ENCODE measurements around the gene DDX51.
"Not testable (repeated sequence)": the region's sequence is repeated elsewhere in the genome, so short reads cannot be mapped to it uniquely, and the experiment has no call there.

The DDX51 gene

DNA sequence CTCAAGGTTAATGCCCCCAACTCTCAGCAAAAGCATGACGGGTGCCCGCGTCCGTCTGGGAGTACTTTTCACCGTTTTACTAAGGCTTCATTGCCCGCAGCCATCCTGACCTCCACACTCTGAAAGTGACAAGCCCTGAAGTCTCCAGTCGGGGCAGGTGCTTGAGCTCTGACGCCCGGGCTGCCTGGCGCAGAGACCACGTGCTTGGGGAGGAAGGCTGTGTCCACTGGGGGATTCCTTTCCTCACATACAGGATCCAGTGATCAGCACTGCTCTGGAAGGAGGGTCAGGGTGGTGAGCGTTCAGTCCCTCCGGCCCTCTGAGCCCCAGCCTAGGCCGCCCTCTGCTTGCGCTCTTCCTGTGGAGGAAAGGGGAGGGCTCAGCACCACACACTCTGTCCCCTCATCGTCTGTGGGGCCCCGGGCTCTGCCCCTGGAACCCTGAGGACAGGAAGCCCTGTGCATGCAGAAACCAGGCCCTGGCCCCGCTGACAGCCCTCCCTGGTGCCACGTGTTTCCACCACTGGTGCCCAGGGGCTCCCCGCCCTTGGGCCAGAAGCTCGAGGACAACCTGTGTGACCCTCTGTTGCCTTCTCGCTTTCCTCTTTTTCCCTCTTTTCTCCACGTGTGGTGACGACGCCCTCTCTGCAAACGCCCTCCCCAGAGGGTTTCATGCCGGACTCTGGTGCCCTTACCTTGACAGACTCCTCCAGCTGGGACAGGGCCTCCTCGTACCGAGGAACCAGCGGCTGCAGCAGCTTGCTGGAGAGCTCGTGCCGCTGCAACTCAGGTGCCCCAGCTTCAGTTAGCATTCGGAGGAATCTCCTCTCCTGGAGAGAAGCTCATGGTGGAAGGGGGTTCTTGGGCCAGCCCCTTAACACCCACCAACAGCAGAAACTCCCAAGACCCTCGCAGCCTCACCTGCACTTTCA is 4.9 kb downstream of the DDX51 start:
- DNase-seq, result no peak

GRCh38 chr12:132137483-132138125 is 6.5 kb downstream of the DDX51 start:
- DNase-seq, result no peak

DNA sequence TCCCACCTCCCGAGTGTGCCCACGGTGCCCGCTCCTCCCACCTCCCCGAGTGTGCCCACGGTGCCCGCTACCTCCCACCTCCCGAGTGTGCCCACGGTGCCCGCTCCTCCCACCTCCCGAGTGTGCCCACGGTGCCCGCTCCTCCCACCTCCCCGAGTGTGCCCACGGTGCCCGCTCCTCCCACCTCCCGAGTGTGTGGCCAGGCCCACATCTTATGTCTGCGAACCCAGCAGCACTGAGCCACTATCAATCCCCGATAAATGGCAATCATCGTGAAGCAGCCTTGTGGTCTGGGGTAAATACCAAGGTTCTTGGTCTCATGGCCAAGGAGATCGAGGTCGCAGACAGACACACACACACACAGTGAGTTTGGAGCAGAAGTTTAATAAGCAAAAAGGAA is 7.9 kb downstream of the DDX51 start:
- DNase-seq, result not testable (repeated sequence)

DNA sequence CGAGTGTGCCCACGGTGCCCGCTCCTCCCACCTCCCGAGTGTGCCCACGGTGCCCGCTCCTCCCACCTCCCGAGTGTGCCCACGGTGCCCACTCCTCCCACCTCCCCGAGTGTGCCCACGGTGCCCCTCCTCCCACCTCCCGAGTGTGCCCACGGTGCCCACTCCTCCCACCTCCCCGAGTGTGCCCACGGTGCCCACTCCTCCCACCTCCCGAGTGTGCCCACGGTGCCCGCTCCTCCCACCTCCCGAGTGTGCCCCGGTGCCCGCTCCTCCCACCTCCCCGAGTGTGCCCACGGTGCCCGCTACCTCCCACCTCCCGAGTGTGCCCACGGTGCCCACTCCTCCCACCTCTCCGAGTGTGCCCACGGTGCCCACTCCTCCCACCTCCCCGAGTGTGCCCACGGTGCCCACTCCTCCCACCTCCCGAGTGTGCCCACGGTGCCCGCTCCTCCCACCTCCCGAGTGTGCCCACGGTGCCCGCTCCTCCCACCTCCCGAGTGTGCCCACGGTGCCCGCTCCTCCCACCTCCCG is 9.4 kb downstream of the DDX51 start:
- DNase-seq, result not testable (repeated sequence)

- no peak for DNase-seq
Measured at GRCh38 chr12:132133952-132134652, 10.0 kb downstream of the DDX51 start.

- no peak for DNase-seq
Measured at GRCh38 chr12:132132609-132133430, 11.3 kb downstream of the DDX51 start.

- DNase-seq, result no peak
Measured at GRCh38 chr12:132131952-132132351, 12.2 kb downstream of the DDX51 start.

DNA sequence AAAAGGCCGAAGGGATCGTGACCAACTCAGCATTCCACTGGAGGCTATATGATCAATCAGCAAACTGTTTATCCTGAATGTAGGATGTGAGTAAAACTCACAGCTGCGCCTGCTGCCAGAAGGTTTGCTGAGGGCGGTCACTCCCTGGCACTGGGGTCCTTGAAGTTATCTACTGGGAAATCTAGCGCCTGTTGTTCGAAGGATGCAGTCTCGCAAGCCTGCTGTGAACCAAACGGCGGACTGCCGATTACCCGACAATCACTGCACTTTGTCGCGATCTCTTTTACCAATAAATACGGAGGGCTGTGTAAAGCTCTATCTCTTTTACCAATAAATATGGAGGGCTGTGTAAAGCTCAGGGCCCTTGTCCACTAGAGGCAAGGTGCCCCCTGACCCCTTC is 12.9 kb downstream of the DDX51 start:
- no peak for DNase-seq

DNA sequence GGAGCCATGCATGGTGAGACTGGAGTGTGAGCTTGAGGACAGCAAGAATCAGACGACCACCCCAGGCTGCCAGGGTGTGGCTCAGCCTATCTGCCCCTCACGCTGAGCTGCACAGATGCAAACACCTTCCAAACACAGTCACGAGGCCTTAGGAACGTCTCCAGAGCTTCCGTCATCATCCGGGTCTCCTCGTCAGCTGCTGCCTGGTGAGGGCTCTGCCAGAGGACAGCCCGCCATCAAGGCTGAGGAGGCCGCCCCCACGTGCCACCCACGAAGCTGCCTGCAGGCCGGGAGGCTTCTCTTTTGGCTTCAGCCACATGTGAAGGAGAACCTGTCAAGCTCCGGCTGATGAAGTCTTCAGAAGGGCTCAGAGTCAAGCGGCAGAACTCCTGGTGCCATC is 13.4 kb downstream of the DDX51 start:
- no peak for DNase-seq

- DNase-seq, result no peak
Measured at GRCh38 chr12:132129007-132129406, 15.1 kb downstream of the DDX51 start.

DNA sequence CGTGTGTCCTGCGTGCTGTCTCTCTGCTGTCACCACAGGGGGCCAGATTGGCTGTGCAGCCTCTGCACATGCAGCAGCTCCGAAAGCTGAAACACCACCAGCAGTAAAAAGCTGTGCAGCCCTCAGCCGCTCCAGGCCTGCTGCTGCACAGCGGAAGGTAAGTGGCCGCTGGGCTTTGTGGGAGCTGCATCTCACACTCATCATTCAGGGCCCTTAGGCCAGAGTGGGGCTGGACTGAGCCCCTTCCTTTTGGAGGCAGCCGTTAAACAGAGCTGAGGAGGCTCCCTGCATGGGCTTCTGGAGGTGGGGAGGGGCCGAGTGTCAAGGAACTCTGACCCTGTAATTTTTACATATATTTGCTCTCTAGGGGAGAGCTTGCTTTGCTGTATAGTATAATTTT is 17.1 kb downstream of the DDX51 start:
- no peak for DNase-seq

GRCh38 chr12:132125736-132126135 is 18.4 kb downstream of the DDX51 start:
- no peak for DNase-seq

DNA sequence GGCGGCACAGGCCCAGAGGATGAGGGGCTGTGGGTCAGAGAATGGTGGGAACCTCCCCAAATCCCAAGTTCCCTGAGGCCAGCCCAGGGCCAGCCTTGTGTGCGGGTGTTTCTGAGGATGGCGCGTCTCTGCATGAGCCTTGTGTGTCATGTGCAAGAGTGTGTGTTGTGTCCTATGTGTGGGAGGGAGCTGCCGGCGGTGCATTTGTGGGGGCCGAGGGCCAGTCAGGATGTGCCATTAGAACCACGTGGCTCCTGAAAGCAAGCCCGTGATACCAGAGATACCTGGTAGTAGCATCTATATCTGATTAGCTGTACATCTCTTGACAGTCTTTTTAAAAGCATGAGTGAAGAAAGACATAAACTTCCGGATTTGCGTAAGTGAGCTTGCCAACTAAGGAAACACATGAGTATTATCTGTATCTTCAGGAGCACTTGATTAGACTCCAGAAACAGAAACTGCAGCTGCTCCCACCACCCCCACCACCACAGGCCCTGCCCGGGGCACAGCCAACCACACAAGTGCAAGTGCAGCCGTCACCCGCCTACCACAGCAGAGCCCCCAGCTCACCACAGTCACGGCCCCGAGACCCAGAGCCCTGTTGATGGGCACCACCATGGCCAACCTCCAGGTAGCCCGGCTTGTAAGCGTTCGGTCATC is 19.2 kb downstream of the DDX51 start:
- no peak for DNase-seq

GRCh38 chr12:132123970-132124765 is 20.0 kb downstream of the DDX51 start:
- no peak for DNase-seq

DNA sequence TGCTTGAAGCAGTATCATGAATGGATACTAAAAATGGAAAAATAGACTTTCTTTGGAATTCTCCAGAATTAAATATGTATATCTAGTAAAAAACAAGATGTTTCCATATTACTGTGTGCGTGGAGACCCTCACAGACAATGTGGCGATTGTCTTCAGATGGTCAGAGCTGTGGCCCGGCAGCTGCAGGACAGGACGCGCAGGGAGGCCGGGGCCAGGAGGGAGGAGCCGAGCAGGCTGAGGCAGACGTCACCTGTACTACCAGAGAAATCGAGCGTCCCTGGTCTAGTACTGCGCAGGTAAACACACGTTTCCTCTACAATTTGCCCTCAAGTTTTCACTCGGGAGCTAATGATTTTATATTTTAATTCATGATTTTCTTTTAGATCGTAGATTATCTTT is 22.8 kb downstream of the DDX51 start:
- no peak for DNase-seq

GRCh38 chr12:132118876-132119275 is 25.2 kb downstream of the DDX51 start:
- DNase-seq, result no peak

DNA sequence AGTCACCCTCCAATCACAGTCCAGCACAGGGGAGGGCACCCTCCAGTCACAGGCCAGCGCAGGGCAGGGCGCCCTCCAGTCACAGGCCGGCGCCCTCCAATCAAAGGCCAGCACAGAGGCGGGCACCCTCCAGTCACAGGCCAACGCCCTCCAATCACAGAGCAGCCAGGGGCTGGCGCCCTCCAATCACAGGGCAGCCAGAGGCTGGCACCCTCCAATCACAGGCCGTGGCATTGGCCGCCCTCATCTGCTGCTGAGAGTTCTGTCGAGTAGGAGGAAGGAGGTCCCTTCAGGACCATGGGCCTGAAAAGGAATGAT is 26.6 kb downstream of the DDX51 start:
- no peak for DNase-seq

DNA sequence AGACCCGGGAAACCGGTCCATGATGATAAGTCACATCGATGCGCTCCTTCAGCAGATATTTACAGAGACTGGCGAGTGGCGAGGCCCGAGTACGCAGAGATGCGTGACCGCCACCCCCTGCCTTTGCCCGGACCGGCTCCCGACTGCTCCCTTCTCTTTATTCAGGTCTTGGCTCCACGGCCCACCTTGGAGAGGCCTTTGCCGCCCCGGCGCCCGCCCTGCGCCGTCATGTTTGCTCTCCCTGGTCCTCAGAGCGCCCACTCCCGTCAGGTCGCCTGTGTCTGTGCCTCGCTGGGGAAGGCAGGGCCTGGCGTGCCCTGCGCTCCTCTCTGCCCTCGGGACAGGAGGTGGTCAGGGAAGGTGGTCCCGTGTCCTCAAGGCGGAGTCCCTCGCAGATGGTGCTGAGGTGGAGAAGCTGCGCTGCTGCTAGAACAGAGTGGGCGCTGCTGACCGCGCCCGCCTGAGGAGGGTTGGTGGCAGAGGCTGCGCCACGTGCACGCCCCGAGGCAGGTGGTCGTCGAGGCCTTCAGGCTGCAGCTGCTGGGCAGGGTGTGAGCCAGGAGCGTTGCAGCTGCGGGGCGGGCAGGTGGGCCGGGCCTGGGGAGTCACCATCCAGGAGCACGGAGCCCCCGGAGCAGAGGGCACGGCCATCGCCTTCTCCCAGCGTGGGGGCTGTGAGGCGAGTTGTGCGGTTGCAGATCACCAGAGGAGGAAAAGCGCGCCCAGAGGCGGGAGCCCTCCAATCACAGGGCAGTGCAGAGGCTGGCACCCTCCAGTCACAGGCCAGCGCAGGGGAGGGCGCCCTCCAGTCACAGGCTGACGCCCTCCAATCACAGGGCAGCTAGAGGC is 27.2 kb downstream of the DDX51 start:
- no peak for DNase-seq

DNA sequence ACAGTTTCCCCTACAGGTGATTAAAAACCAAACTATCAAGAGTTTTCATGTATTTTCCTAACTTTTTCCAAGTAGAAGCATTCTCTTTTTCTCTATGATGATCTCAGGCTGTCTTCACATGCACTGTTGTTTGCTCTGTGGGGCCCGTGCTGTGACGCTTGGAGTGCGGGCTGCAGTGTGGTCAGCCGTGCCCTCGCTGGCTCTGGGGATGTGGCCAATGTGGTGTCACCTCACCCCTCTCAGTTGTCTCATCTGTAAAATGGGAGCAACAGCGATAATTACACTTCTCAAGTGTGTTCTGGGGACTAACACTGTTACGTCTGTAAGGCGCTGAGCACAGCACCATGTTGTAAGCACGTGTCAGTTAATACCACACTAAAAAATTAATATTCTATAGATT is 28.6 kb downstream of the DDX51 start:
- DNase-seq, result no peak

GRCh38 chr12:132114667-132115066 is 29.5 kb downstream of the DDX51 start:
- DNase-seq, result no peak
